ENCODE results near the gene TUG1.

Gene TUG1

DNA sequence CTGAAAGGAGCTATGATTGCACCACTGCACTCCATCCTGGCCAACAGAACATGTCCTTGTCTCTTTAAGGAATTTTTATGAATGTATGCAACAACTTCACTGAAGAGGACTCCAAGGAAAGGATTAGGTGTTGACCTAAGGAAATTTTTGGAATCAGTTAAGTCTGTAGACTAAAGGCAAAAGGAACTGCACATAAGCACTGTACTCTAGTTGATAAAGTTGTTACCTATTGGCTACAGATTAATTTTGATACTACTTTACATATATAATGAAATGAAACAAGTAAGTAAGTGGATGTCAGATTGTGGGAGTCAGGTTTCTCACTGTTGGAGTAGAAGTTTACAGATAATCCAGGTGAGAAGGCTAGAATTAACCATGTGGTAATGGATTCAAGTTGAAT, 36.5 kb downstream of the TUG1 start:
- TF ChIP-seq EZH2 (IDR thresholded peaks at IDR 0.05; ENCODE audit: borderline replicate concordance, low read length), result no peak
- TF ChIP-seq, protein P1, sequence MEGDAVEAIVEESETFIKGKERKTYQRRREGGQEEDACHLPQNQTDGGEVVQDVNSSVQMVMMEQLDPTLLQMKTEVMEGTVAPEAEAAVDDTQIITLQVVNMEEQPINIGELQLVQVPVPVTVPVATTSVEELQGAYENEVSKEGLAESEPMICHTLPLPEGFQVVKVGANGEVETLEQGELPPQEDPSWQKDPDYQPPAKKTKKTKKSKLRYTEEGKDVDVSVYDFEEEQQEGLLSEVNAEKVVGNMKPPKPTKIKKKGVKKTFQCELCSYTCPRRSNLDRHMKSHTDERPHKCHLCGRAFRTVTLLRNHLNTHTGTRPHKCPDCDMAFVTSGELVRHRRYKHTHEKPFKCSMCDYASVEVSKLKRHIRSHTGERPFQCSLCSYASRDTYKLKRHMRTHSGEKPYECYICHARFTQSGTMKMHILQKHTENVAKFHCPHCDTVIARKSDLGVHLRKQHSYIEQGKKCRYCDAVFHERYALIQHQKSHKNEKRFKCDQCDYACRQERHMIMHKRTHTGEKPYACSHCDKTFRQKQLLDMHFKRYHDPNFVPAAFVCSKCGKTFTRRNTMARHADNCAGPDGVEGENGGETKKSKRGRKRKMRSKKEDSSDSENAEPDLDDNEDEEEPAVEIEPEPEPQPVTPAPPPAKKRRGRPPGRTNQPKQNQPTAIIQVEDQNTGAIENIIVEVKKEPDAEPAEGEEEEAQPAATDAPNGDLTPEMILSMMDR (IDR thresholded peaks at IDR 0.05; ENCODE audit: low read length), result no peak
- H2AFZ ChIP-seq (ENCODE audit: low read length), result no peak overlapping the region
- no peaks in the 10 kb centered on the region for H4K20me1 ChIP-seq (ENCODE audit: insufficient read depth, low read length)
- no peaks in the 10 kb centered on the region for H3K4me1 ChIP-seq (ENCODE audit: insufficient read depth, low read length, severe bottlenecking)
- no peak overlapping the region for H3K27ac ChIP-seq (ENCODE audit: low read depth, low read length, poor library complexity, severe bottlenecking)
- no peak overlapping the region for H3K4me3 ChIP-seq (ENCODE audit: low read depth, low read length, poor library complexity, severe bottlenecking)
- peaks cover 5% of the 10 kb centered on the region for H3K9me3 ChIP-seq (ENCODE audit: low read length)
- H3F3A ChIP-seq (ENCODE audit: insufficient read depth, low read length), result no peaks in the 10 kb centered on the region
- no peaks in the 10 kb centered on the region for H3K36me3 ChIP-seq (ENCODE audit: insufficient read depth, low read length)
- no peaks in the 10 kb centered on the region for H3K27me3 ChIP-seq (ENCODE audit: insufficient read depth, low read length)
- H3K9me2 ChIP-seq (ENCODE audit: low read depth, low read length), result no peaks in the 10 kb centered on the region
- H3K4me2 ChIP-seq (ENCODE audit: low read length), result no peak overlapping the region
- no peak overlapping the region for H3K9ac ChIP-seq (ENCODE audit: low read length)
- H3K79me2 ChIP-seq (ENCODE audit: insufficient read depth, low read length), result no peaks in the 10 kb centered on the region

DNA sequence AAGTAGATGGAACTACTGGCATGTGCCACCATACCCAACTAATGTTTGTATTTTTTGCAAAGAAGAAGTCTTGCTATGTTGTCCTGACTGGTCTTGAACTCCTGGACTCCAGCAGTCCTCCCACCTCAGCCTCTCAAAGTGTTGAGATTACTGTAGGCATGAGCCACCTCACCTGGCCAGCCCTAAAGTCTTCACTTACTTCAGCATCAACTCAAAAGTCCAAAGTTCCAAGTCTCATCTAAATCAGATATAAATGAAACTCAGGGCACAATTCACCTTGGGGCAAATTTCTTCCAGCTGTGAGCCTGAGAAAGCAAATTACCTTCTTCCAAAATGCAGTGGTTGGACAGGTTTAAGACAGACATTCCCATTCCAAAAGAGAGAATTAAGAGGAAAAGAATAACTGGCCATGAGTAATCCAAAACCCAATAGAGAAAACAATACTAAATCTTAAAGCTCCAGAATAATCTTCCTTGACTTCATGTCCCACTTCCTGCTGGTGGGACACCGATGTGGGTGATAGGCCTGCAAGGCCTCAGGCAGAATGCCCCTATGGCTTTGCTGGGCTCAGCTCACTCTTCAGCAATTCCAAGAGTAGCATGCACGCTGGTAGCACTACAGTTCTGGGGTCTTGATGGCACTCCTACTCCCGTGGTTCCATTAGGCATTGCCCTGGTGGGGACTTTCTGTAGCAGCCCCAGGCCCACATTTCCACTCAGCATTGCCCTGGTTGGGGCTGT, 50.3 kb downstream of the TUG1 start:
- Histone ChIP-seq H3K4me1 (ENCODE audit: insufficient read depth, low read length, severe bottlenecking) (no peaks in the 10 kb centered on the region), H3K9ac (ENCODE audit: low read length) (no peak overlapping the region), H3K4me3 (ENCODE audit: low read depth, low read length, poor library complexity, severe bottlenecking) (no peak overlapping the region), H3K4me2 (ENCODE audit: low read length) (no peak overlapping the region), H3K36me3 (ENCODE audit: insufficient read depth, low read length) (no peaks in the 10 kb centered on the region), H2AFZ (ENCODE audit: low read length) (no peak overlapping the region), H4K20me1 (ENCODE audit: insufficient read depth, low read length) (no peaks in the 10 kb centered on the region), H3K9me2 (ENCODE audit: low read depth, low read length) (no peaks in the 10 kb centered on the region), H3K79me2 (ENCODE audit: insufficient read depth, low read length) (no peaks in the 10 kb centered on the region), H3K27ac (ENCODE audit: low read depth, low read length, poor library complexity, severe bottlenecking) (no peak overlapping the region), H3F3A (ENCODE audit: insufficient read depth, low read length) (no peaks in the 10 kb centered on the region), H3K27me3 (ENCODE audit: insufficient read depth, low read length) (no peaks in the 10 kb centered on the region), H3K9me3 (ENCODE audit: low read length) (no peaks in the 10 kb centered on the region)
- TF ChIP-seq, protein P1 (IDR thresholded peaks at IDR 0.05; ENCODE audit: low read length), result no peak
- TF ChIP-seq EZH2 (IDR thresholded peaks at IDR 0.05; ENCODE audit: borderline replicate concordance, low read length), result no peak

DNA sequence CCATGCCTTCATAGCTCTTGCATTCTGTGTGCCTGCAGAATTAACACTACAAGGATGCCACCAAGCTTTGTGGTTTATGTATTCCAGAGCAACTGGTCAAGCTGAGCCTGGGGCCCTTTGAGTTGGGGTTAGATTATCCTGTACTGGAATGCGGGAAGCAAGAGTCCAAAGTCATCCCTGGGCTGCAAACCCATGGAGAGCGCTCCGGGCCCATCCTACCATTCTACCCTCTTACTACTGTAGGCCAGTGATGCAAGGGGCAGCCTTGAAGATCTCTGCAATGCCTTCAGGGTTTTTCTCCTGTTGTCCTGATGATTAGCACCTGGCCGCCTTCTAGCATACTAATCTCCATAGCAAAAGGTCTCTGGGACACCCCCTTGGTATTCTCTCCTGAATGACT, 51.3 kb downstream of the TUG1 start:
- Histone ChIP-seq H3F3A (ENCODE audit: insufficient read depth, low read length) (no peaks in the 10 kb centered on the region), H3K4me2 (ENCODE audit: low read length) (no peak overlapping the region), H3K27ac (ENCODE audit: low read depth, low read length, poor library complexity, severe bottlenecking) (no peak overlapping the region), H3K9me2 (ENCODE audit: low read depth, low read length) (no peaks in the 10 kb centered on the region), H3K79me2 (ENCODE audit: insufficient read depth, low read length) (no peaks in the 10 kb centered on the region), H3K9me3 (ENCODE audit: low read length) (no peaks in the 10 kb centered on the region), H3K36me3 (ENCODE audit: insufficient read depth, low read length) (no peaks in the 10 kb centered on the region), H3K9ac (ENCODE audit: low read length) (no peak overlapping the region), H4K20me1 (ENCODE audit: insufficient read depth, low read length) (no peaks in the 10 kb centered on the region), H2AFZ (ENCODE audit: low read length) (no peak overlapping the region), H3K4me3 (ENCODE audit: low read depth, low read length, poor library complexity, severe bottlenecking) (no peak overlapping the region), H3K27me3 (ENCODE audit: insufficient read depth, low read length) (no peaks in the 10 kb centered on the region), H3K4me1 (ENCODE audit: insufficient read depth, low read length, severe bottlenecking) (no peaks in the 10 kb centered on the region)
- TF ChIP-seq, protein P1 (IDR thresholded peaks at IDR 0.05; ENCODE audit: low read length), result no peak

Measured in OCI-LY1 (cell line).